ENCODE results near the gene OVOL1.

DNA sequence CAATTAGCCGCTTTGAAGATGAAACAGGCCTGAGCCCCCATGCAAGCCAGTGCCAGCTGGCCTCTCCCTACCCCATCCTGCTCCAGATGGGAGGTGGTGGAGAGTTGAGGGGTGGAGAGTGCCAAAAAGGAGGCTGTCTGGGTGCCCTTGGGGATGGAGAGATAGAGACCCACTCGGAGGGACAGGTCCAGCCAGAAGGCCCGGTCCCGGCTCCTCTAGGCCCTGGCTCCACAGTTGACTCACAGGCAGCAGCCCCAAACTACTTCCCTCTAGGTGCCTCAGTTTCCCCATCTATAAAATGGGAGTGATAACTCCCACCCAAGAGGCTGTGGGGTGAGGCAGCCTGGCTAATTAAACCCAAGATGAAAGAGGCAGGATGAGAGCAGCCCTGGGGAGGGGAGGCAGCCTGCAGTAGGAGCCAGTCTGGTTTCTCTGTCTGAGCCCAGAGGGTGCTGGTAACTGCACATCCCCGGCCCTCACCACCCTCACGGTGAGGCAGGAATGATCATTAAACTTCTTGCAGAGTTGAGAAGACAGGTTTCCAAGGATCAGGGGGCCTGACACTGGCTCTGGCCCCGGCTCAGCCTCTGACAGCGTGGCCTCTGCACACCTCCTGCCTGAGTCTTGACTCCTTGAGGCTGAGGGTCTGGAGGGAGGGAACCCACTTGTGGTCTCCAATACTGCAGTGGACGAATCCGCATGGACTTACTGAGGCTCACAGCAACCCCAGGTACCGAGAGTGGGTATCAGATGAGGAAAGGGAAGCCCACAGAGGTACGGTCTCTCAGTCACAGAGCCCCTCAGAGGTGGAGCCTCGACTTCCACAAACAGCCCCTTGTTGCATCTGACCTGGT, 4.7 kb upstream of the OVOL1 start:
- TF ChIP-seq, protein P1, sequence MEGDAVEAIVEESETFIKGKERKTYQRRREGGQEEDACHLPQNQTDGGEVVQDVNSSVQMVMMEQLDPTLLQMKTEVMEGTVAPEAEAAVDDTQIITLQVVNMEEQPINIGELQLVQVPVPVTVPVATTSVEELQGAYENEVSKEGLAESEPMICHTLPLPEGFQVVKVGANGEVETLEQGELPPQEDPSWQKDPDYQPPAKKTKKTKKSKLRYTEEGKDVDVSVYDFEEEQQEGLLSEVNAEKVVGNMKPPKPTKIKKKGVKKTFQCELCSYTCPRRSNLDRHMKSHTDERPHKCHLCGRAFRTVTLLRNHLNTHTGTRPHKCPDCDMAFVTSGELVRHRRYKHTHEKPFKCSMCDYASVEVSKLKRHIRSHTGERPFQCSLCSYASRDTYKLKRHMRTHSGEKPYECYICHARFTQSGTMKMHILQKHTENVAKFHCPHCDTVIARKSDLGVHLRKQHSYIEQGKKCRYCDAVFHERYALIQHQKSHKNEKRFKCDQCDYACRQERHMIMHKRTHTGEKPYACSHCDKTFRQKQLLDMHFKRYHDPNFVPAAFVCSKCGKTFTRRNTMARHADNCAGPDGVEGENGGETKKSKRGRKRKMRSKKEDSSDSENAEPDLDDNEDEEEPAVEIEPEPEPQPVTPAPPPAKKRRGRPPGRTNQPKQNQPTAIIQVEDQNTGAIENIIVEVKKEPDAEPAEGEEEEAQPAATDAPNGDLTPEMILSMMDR (IDR thresholded peaks at IDR 0.05), result no peak
- TF ChIP-seq POLR2AphosphoS5 (IDR thresholded peaks at IDR 0.05), result no peak
- no peak for TF ChIP-seq EP300 (IDR thresholded peaks at IDR 0.05)

All from sigmoid colon (tissue), 4 donors.